Activated naive CD4-positive, alpha-beta T cell treated with anti-CD3 and anti-CD28 coated beads for 36 hours (primary cell): Measurements from ENCODE around the gene AADAT. TPM values are rescaled to one million over a fixed set of nuclear protein-coding genes. Genes with fewer than 3 reads are reported as not detected.
"Not testable (repeated sequence)": the region's sequence is repeated elsewhere in the genome, so short reads cannot be mapped to it uniquely, and the experiment has no call there.

ENCODE experiments used
- CTCF ChIA-PET: fragments of 350-600 bp; sonication (Branson Sonifier 250); formaldehyde crosslinking; loops from one replicate; lab custom pipeline; 2021; ENCODE audit warnings: antibody characterized with exemption; lab: Charles Lee
- DNase-seq: peaks from one replicate; pipeline ENCODE4 v3.0.0-alpha.2; 2020
- H3K27ac Mint-ChIP-seq: one replicate; pipeline ENCODE4 v1.8.0; 2021; ENCODE audit warnings: mild to moderate bottlenecking, mixed read lengths
- H3K27me3 Mint-ChIP-seq: one replicate; pipeline ENCODE4 v1.8.0; 2021; ENCODE audit warnings: low read depth, mixed read lengths
- H3K36me3 Mint-ChIP-seq: one replicate; pipeline ENCODE4 v1.8.0; 2021; ENCODE audit warnings: low read depth, mixed read lengths
- H3K4me1 Mint-ChIP-seq: one replicate; pipeline ENCODE4 v1.8.0; 2021; ENCODE audit warnings: low read depth, mixed read lengths
- H3K4me3 Mint-ChIP-seq: one replicate; pipeline ENCODE4 v1.8.0; 2021; ENCODE audit warnings: mild to moderate bottlenecking, moderate library complexity, mixed read lengths
- H3K9me3 Mint-ChIP-seq: one replicate; pipeline ENCODE4 v1.8.0; 2021; ENCODE audit warnings: mixed read lengths
- intact Hi-C: fragments of 100-400 bp; cut with micrococcal nuclease; formaldehyde crosslinking; loops from one replicate; pipeline ENCODE4 v1.15.1; 2023
- total RNA-seq, 2 experiments: library from RNA; stranded (reverse); gene quantifications; one replicate each; pipeline ENCODE4 v1.2.3, GENCODE V29; 2021

Gene AADAT
- total RNA-seq, 2 experiments from 2014 or later: not detected

- Mint-ChIP-seq H3K27ac (no peak overlapping the region), H3K36me3 (no peaks in the 10 kb centered on the region), H3K9me3 (no peaks in the 10 kb centered on the region), H3K27me3 (peaks cover 6% of the 10 kb centered on the region), H3K4me1 (no peaks in the 10 kb centered on the region), H3K4me3 (no peak overlapping the region)
- intact Hi-C loops: no loop called here
- no peak for DNase-seq
- CTCF ChIA-PET: no interaction called here
Measured at GRCh38 chr4:170111085-170111484, 21.3 kb upstream of the AADAT start.

- intact Hi-C loops: no loop called here
- H3K27me3 Mint-ChIP-seq: peaks cover 6% of the 10 kb centered on the region
Measured at GRCh38 chr4:170110285-170110672, 20.5 kb upstream of the AADAT start.

DNA sequence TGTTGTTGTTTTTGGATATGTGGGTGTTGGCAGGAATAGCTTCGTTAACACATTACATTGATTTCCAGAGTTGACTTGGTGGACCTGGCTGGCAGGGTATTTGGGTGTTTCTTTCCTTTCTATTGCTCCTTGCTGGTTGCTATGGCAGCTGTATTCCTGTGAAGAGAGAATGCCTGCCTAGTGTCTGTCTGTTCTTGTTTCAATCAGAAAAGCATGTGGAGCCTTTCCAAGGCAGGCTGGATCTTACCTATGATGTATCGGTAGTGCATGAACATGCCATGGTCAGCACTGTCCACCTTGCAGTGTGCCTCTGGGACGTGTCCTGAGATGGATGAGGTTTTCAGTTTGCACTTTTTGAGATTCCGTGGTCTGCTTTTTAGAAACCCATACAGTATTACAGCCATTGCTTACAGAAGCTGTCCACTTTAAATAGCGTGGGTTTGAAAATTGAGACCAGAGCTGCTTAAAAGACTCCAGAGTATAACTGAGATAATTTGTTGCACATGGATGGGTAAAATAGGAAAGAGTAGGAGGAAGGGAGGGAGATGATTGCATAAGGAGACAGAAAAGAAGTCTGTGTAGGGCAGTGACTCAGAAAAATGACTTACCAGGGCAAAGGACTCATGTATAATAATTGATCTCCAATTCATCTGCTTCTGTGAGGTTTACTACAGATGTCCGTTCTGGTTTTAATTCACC, 20.0 kb upstream of the AADAT start:
- DNase-seq: no peak
- Mint-ChIP-seq H3K9me3 (no peaks in the 10 kb centered on the region), H3K4me1 (no peaks in the 10 kb centered on the region), H3K27me3 (peaks cover 6% of the 10 kb centered on the region), H3K4me3 (no peak overlapping the region), H3K27ac (no peak overlapping the region), H3K36me3 (no peaks in the 10 kb centered on the region)
- CTCF ChIA-PET: no interaction called here
- intact Hi-C loops: no loop called here

More at GRCh38 chr4:170110285-170110672, 20.5 kb upstream of the AADAT start:
- CTCF ChIA-PET: no interaction called here
- H3K4me3 Mint-ChIP-seq: no peak overlapping the region
- no peaks in the 10 kb centered on the region for H3K9me3 Mint-ChIP-seq
- no peaks in the 10 kb centered on the region for H3K36me3 Mint-ChIP-seq
- DNase-seq: no peak
- no peaks in the 10 kb centered on the region for H3K4me1 Mint-ChIP-seq
- H3K27ac Mint-ChIP-seq: no peak overlapping the region

DNA sequence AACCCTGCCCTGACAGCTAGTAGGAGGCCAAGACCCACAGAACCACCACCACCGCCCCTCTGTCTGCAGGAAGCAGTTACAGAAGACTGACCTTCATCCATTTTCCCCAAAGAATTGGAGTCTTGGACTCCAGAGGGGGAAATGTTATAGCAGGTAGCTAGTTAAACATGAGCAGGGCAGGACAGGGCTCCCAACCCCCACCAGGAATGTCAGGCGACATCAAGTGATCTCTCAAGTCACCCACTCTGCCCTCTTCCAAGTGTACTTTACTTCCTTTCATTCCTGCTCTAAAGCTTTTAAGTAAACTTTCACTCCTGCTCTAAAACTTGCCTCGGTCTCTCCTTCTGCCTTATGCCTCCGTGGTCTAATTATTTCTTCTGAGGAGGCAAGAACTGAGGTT, 17.1 kb upstream of the AADAT start:
- no peak for DNase-seq

DNA sequence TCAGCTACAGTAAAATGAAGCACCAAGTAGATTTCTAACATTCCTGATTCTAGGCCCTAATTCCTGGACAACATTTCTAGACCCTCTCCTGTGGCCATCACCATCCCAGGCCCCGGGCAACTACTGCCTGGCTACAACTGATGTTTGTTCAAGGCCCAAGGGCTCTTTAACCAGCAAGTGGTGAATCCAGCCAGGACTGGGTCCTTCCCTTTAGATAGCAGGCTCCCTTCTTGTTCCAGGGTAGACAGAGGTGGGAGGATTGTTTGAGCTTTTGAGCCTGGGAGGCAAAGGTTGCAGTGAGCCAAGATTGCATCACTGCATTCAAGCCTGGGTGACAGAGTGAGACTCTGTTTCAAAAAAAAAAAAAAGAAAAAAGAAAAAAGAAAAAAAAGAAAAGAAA, 12.7 kb upstream of the AADAT start:
- Mint-ChIP-seq H3K4me1 (no peaks in the 10 kb centered on the region), H3K27ac (no peak overlapping the region), H3K9me3 (no peaks in the 10 kb centered on the region), H3K4me3 (no peak overlapping the region), H3K36me3 (no peaks in the 10 kb centered on the region), H3K27me3 (peaks cover 14% of the 10 kb centered on the region)
- CTCF ChIA-PET: no interaction called here
- intact Hi-C loops: no loop called here
- no peak for DNase-seq

More for the DNA sequence above, 17.1 kb upstream of the AADAT start:
- H3K4me3 Mint-ChIP-seq: no peak overlapping the region
- peaks cover 6% of the 10 kb centered on the region for H3K27me3 Mint-ChIP-seq
- no peaks in the 10 kb centered on the region for H3K9me3 Mint-ChIP-seq
- no peaks in the 10 kb centered on the region for H3K36me3 Mint-ChIP-seq
- no peaks in the 10 kb centered on the region for H3K4me1 Mint-ChIP-seq
- H3K27ac Mint-ChIP-seq: no peak overlapping the region
- intact Hi-C loops: no loop called here
- CTCF ChIA-PET: interaction anchor here (0.7 kb wide), 1 partner anchor 479 kb away, joined by 3 read pairs; no protein-coding TSS in a partner anchor

DNA sequence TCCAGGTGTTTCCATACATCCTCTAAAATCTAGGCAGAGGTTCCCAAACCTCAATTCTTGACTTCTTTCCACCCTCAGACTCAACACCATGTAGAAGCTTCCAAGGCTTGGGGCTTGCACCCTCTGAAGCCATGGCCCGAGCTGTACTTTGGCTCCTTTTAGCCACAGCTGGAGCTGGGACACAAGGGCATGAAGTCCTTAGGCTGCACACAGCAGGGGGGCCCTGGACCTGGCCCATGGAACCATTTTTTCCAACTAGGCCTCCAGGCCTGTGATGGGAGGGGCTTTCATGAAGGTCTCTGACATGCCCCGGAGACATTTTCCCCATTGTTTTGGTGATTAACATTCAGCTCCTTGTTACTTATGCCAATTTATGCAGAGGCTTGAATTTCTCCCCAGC, 8.4 kb upstream of the AADAT start:
- H3K36me3 Mint-ChIP-seq, intact Hi-C loops, H3K27ac Mint-ChIP-seq, H3K4me1 Mint-ChIP-seq, H3K4me3 Mint-ChIP-seq, H3K9me3 Mint-ChIP-seq, CTCF ChIA-PET, DNase-seq: not testable (repeated sequence)
- peaks cover 16% of the 10 kb centered on the region for H3K27me3 Mint-ChIP-seq

DNA sequence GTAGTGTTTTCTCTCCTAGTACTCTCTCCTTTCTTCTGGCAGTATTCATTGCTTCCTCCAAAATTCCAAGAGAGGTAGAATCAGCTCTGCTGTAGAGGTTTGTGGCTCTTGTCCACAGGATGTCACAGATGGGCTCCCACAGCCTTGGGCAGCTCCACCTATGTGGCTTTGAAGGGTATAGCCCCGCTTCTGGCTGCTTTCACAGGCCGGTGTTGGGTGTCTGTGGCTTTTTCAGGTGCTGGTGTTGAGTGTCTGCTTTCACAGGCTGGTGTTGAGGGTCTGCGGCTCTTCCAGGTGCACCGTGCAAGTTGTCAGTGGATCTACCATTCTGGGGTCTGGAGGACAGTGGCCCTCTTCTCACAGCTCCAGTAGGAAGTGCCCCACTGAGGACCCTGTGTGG, 7.9 kb upstream of the AADAT start:
- intact Hi-C loops: no loop called here
- H3K4me3 Mint-ChIP-seq: no peak overlapping the region
- no peak for DNase-seq
- no peak overlapping the region for H3K27ac Mint-ChIP-seq
- H3K27me3 Mint-ChIP-seq: peaks cover 19% of the 10 kb centered on the region
- H3K9me3 Mint-ChIP-seq: no peaks in the 10 kb centered on the region
- H3K4me1 Mint-ChIP-seq: no peaks in the 10 kb centered on the region
- no peaks in the 10 kb centered on the region for H3K36me3 Mint-ChIP-seq
- CTCF ChIA-PET: no interaction called here

DNA sequence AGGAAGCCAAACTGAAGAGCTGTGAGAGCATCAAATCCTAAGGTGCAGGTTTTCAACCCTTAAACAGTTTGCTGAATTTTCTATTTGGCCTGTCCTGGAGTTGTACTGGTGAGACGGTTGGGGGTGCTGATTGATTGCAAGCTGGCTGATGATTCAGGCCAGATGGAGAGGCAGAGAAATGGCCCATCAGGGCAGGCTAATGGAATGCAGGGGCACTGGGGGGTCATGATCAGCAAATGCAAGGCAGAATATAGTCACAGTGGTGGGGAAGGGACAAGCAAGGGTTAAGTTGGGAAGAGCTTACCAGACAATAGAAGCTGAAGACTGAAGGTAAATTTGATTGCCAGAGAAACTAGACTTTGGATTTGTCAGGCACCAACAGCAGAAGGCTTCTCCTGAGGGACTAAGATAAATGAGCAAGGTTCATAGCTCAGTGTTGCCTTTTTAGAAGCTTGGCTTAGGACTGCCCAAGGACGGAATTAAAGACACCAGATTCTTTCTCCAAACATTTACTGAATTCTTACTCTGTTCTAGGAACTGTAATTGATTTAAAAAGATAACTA, 4.3 kb upstream of the AADAT start:
- H3K36me3 Mint-ChIP-seq: no peaks in the 10 kb centered on the region
- intact Hi-C loops: no loop called here
- H3K27me3 Mint-ChIP-seq: peaks cover 41% of the 10 kb centered on the region
- CTCF ChIA-PET: no interaction called here
- DNase-seq: no peak
- no peak overlapping the region for H3K27ac Mint-ChIP-seq
- no peak overlapping the region for H3K4me3 Mint-ChIP-seq
- H3K4me1 Mint-ChIP-seq: peaks cover 12% of the 10 kb centered on the region
- H3K9me3 Mint-ChIP-seq: no peaks in the 10 kb centered on the region

DNA sequence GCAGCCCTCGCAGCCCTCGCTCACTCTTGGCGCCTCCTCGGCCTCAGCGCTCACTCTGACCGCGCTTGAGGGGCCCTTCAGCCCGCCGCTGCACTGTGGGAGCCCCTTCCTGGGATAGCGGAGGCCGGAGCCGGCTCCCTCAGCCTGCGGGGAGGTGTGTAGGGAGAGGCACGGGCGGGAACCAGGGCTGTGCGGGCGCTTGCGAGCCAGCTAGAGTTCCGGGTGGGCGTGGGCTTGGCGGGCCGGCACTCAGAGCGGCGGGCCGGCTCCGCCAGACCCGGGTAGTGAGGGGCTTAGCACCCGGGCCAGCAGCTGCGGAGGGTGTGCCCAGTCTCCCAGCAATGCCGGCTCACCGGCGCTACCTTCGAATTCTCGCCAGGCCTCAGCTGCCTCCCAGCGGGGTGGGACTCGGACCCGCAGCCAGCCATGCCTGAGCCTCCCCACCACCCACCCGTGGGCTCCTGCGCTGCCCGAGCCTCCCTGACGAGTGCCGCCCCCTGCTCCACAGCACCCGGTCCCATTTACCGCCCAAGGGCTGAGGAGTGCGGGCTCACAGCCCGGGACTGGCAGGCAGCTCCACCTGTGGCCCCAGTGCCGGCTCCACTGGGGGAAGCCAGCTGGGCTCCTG, 1.4 kb upstream of the AADAT start:
- Mint-ChIP-seq H3K9me3 (no peaks in the 10 kb centered on the region), H3K4me3 (no peak overlapping the region)

GRCh38 chr4:170090352-170091052, 746 bp upstream of the AADAT start:
- intact Hi-C loops: loop anchor here (1.0 to 2.0 kb wide), 2 partner anchors 280 to 478 kb away; partner anchors contain the start of gene NEK1
- Mint-ChIP-seq H3K36me3 (no peaks in the 10 kb centered on the region), H3K27me3 (peaks cover 49% of the 10 kb centered on the region), H3K9me3 (no peaks in the 10 kb centered on the region), H3K27ac (no peak overlapping the region), H3K4me3 (peak overlapping the region; percentile 61), H3K4me1 (peaks cover 13% of the 10 kb centered on the region)
- DNase-seq: no peak
- CTCF ChIA-PET: interaction anchor here (2.2 kb wide), 1 partner anchor 280 kb away, joined by 8 read pairs; no protein-coding TSS in a partner anchor

More for the DNA sequence above, 1.4 kb upstream of the AADAT start:
- Mint-ChIP-seq H3K4me1 (peaks cover 13% of the 10 kb centered on the region), H3K36me3 (no peaks in the 10 kb centered on the region), H3K27ac (no peak overlapping the region), H3K27me3 (peaks cover 47% of the 10 kb centered on the region)
- intact Hi-C loops: loop anchor here (2.0 kb wide), 1 partner anchor 478 kb away; the partner anchor contains the start of gene NEK1
- CTCF ChIA-PET: interaction anchor here (0.6 to 2.2 kb wide), 2 partner anchors 281 to 675 kb away, joined by 3 to 8 read pairs; no protein-coding TSS in a partner anchor
- DNase-seq: no peak

DNA sequence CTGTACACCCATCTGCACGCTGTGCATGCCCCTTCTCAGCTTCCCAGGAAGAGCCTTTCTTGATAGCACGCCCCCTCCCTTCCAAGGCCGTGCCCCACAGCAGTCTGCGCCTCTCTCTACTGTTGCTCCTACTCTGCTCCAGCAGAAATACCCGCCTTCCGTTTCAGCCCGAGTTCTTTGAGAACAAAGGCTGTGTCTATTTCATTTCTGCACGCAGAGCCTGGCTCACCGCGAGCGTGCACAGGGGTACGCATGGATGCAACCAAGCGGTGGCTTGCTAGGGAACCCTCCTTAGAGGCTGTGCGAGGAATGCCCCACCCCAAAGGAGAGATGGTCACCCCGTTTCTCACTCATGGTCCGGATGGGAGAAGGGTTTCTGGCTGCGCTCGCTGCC, 485 bp downstream of the AADAT start:
- CTCF ChIA-PET: interaction anchor here (1.1 to 2.2 kb wide), 2 partner anchors 19 to 279 kb away, joined by 3 to 8 read pairs; no protein-coding TSS in a partner anchor
- no peak for DNase-seq
- Mint-ChIP-seq H3K9me3 (no peaks in the 10 kb centered on the region), H3K36me3 (no peaks in the 10 kb centered on the region), H3K4me3 (peak overlapping the region; percentile 48), H3K27ac (no peak overlapping the region), H3K27me3 (peaks cover 50% of the 10 kb centered on the region), H3K4me1 (peaks cover 13% of the 10 kb centered on the region)
- intact Hi-C loops: no loop called here

DNA sequence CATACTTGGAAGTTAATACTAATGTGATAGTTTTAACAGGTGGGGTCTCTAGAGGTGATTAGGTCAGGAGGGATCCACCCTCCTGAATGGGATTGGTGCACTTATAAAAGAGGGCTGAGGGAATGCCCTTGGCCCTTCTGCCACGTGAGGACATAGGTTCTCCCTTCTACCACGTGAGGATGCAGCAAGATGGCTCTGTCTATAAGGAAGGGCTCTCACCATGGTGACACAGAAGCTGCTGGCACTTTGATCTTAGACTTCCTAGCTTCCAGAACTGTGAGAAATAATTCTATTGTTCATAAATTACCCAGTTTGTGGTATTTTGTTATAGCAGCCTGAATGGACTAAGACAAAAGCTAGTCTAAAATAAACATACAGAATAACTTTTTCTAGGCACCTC, 1.0 kb downstream of the AADAT start:
- H3K4me3 Mint-ChIP-seq: no peak overlapping the region
- no peak for DNase-seq

More for the DNA sequence above, 1.0 kb downstream of the AADAT start:
- Mint-ChIP-seq H3K27me3 (peaks cover 50% of the 10 kb centered on the region), H3K4me1 (peaks cover 13% of the 10 kb centered on the region), H3K27ac (no peak overlapping the region), H3K9me3 (no peaks in the 10 kb centered on the region), H3K36me3 (no peaks in the 10 kb centered on the region)
- CTCF ChIA-PET: interaction anchor here (1.1 kb wide), 1 partner anchor 19 kb away, joined by 3 read pairs; no protein-coding TSS in a partner anchor
- intact Hi-C loops: no loop called here
